Measurements from ENCODE around the gene MTREX. TPM values are rescaled to one million over a fixed set of nuclear protein-coding genes. Genes with fewer than 3 reads are reported as not detected.

The MTREX gene
- total and polyA plus RNA-seq, 2 of the 8 experiments (the other 6 are each of a cell fraction or from before 2014, with no cell fraction given) = 16.0 to 130 TPM

DNA sequence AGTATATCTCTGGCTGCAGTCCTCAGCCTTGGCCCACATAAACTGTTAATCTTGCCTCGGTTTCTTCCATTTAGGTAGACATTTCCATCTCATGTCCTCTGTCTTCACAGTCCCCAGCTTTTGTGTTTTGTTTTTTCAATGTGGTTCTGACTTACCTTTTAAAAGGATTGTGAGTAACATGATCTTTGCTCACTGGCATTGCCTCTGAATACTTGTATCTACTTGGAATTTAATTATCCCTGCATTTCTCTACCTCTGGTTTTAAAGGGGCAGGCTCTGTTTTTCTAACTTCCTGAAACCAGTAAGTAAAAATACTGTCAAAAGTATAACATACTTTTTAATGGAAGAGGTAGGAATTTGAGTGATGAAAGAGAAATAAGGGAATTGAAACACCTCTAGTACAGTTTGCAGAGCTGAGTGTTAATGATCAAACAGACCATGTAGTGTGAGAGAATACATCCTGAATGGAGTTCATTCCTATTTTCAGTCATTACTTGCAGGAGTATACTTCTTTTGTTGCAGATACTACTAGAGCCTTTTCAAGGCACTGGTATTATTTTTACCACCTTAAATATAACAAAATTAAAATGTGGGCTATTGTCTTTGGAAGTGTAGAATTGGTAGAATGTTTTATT lies 62.6 kb downstream of the MTREX start (continued):
- TF ChIP-seq, protein P1, sequence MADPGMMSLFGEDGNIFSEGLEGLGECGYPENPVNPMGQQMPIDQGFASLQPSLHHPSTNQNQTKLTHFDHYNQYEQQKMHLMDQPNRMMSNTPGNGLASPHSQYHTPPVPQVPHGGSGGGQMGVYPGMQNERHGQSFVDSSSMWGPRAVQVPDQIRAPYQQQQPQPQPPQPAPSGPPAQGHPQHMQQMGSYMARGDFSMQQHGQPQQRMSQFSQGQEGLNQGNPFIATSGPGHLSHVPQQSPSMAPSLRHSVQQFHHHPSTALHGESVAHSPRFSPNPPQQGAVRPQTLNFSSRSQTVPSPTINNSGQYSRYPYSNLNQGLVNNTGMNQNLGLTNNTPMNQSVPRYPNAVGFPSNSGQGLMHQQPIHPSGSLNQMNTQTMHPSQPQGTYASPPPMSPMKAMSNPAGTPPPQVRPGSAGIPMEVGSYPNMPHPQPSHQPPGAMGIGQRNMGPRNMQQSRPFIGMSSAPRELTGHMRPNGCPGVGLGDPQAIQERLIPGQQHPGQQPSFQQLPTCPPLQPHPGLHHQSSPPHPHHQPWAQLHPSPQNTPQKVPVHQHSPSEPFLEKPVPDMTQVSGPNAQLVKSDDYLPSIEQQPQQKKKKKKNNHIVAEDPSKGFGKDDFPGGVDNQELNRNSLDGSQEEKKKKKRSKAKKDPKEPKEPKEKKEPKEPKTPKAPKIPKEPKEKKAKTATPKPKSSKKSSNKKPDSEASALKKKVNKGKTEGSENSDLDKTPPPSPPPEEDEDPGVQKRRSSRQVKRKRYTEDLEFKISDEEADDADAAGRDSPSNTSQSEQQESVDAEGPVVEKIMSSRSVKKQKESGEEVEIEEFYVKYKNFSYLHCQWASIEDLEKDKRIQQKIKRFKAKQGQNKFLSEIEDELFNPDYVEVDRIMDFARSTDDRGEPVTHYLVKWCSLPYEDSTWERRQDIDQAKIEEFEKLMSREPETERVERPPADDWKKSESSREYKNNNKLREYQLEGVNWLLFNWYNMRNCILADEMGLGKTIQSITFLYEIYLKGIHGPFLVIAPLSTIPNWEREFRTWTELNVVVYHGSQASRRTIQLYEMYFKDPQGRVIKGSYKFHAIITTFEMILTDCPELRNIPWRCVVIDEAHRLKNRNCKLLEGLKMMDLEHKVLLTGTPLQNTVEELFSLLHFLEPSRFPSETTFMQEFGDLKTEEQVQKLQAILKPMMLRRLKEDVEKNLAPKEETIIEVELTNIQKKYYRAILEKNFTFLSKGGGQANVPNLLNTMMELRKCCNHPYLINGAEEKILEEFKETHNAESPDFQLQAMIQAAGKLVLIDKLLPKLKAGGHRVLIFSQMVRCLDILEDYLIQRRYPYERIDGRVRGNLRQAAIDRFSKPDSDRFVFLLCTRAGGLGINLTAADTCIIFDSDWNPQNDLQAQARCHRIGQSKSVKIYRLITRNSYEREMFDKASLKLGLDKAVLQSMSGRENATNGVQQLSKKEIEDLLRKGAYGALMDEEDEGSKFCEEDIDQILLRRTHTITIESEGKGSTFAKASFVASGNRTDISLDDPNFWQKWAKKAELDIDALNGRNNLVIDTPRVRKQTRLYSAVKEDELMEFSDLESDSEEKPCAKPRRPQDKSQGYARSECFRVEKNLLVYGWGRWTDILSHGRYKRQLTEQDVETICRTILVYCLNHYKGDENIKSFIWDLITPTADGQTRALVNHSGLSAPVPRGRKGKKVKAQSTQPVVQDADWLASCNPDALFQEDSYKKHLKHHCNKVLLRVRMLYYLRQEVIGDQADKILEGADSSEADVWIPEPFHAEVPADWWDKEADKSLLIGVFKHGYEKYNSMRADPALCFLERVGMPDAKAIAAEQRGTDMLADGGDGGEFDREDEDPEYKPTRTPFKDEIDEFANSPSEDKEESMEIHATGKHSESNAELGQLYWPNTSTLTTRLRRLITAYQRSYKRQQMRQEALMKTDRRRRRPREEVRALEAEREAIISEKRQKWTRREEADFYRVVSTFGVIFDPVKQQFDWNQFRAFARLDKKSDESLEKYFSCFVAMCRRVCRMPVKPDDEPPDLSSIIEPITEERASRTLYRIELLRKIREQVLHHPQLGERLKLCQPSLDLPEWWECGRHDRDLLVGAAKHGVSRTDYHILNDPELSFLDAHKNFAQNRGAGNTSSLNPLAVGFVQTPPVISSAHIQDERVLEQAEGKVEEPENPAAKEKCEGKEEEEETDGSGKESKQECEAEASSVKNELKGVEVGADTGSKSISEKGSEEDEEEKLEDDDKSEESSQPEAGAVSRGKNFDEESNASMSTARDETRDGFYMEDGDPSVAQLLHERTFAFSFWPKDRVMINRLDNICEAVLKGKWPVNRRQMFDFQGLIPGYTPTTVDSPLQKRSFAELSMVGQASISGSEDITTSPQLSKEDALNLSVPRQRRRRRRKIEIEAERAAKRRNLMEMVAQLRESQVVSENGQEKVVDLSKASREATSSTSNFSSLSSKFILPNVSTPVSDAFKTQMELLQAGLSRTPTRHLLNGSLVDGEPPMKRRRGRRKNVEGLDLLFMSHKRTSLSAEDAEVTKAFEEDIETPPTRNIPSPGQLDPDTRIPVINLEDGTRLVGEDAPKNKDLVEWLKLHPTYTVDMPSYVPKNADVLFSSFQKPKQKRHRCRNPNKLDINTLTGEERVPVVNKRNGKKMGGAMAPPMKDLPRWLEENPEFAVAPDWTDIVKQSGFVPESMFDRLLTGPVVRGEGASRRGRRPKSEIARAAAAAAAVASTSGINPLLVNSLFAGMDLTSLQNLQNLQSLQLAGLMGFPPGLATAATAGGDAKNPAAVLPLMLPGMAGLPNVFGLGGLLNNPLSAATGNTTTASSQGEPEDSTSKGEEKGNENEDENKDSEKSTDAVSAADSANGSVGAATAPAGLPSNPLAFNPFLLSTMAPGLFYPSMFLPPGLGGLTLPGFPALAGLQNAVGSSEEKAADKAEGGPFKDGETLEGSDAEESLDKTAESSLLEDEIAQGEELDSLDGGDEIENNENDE (IDR thresholded peaks at IDR 0.05; ENCODE audit: insufficient replicate concordance, low read length) = no peak
- no peak for TF ChIP-seq SP2 (IDR thresholded peaks at IDR 0.05; ENCODE audit: low read length)
- TF ChIP-seq RAD21 (IDR thresholded peaks at IDR 0.05 in 1 of 2, conservative IDR thresholded peaks at IDR 0.05 in 1 of 2; ENCODE audit: low read depth in 2 of 2, low read length in 2 of 2) = no peak
- no peak for TF ChIP-seq CBX5 (IDR thresholded peaks at IDR 0.05; ENCODE audit: low read depth, low read length)
- no peak for TF ChIP-seq CTBP2 (IDR thresholded peaks at IDR 0.05; ENCODE audit: borderline replicate concordance, insufficient read depth, insufficient read length, low read length)
- TF ChIP-seq SP4 (IDR thresholded peaks at IDR 0.05; ENCODE audit: low read length) = no peak
- TF ChIP-seq JUND (IDR thresholded peaks at IDR 0.05; ENCODE audit: low read length) = no peak
- no peak for TF ChIP-seq NRF1 (IDR thresholded peaks at IDR 0.05; ENCODE audit: low read depth, low read length)
